ENCODE data around the gene TMEM87B. TPM values are rescaled to one million over a fixed set of nuclear protein-coding genes. Genes with fewer than 3 reads are reported as not detected.

The TMEM87B gene
- total RNA-seq, 4 donors from 2014 or later: 21.9 to 74.5 (median 60.7) TPM

DNA sequence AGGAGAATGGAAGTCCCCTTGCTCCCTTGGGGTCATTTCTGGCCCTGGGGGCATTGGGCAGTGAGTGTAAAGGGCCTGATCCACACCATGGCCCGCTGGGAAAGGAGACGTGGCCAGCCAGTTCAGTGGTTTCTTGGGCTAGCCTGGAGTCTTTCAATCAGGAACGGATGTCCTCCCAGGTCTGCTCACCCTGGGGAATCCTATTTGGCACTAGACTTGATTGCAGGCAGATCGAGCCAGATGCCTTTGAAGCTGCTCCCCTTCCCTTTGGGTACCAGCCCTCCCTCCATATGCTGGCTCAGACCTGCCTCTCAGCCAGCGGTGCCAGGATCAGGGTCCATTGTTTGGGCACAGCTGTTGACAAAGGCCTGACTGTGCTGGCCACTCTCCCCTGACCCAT, 94.1 kb downstream of the TMEM87B start:
- WGBS, 2 donors (ENCODE audit: low coverage in 1 of 2): 86% methylated on average over 5 of the region's 5 CpGs; no CpG with 5 or more reads in 1 of the 2 donors
- in situ Hi-C loops (cut with MboI; ENCODE audit: low pct_ligation_motif_present in 1 of 4, low pct_unique_long_range_greater_than_20kb in 1 of 4, low sequenced_read_pairs in 3 of 4): no loop called here
- H3K4me3 ChIP-seq: no peak overlapping the region

DNA sequence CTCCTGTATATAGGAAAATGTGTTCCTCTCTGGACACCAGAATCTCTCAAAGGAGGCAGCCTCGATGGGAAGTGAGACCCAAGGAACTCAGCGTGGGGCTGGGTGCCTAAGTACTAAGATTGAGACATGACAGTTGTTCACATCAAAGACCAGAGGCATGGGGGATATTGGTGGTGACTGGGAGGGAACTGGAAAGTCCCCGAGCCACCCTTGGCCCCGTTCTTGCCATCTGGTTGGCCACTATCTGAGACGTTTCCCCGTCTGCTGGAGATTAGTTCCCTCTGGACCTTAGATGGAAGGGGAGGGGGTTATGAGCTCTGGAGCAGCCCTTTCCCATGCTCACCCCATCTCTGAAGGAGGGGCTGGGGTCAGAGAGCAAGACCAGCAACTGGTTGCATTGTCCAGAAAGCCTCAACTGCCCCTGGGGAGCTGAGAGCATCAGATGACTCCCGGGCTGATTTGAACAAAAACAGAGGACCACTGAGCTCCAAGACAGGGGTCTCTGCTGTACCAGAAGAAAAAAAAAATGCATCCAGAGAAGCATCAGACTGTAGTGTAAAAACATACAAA, 94.9 kb downstream of the TMEM87B start:
- H3K4me1 ChIP-seq: no peaks in the 10 kb centered on the region
- no peaks in the 10 kb centered on the region for H3K36me3 ChIP-seq
- no peak for DNase-seq
- no peak for TF ChIP-seq EP300 (IDR thresholded peaks at IDR 0.05; ENCODE audit: low read depth)
- TF ChIP-seq POLR2A (IDR thresholded peaks at IDR 0.05): no peak
- TF ChIP-seq POLR2AphosphoS5 (IDR thresholded peaks at IDR 0.05): no peak
- TF ChIP-seq, protein P1, sequence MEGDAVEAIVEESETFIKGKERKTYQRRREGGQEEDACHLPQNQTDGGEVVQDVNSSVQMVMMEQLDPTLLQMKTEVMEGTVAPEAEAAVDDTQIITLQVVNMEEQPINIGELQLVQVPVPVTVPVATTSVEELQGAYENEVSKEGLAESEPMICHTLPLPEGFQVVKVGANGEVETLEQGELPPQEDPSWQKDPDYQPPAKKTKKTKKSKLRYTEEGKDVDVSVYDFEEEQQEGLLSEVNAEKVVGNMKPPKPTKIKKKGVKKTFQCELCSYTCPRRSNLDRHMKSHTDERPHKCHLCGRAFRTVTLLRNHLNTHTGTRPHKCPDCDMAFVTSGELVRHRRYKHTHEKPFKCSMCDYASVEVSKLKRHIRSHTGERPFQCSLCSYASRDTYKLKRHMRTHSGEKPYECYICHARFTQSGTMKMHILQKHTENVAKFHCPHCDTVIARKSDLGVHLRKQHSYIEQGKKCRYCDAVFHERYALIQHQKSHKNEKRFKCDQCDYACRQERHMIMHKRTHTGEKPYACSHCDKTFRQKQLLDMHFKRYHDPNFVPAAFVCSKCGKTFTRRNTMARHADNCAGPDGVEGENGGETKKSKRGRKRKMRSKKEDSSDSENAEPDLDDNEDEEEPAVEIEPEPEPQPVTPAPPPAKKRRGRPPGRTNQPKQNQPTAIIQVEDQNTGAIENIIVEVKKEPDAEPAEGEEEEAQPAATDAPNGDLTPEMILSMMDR (IDR thresholded peaks at IDR 0.05): no peak
- H3K4me3 ChIP-seq: no peak overlapping the region
- no peaks in the 10 kb centered on the region for H3K9me3 ChIP-seq
- no peak overlapping the region for H3K27ac ChIP-seq
- WGBS, 2 donors (ENCODE audit: low coverage in 1 of 2): 80 to 100% methylated on average over 2 to 7 of the region's 7 CpGs
- no peaks in the 10 kb centered on the region for H3K27me3 ChIP-seq
- intact Hi-C loops (cut with DNase I; ENCODE audit: low total_unique reads) (no loop called here), in situ Hi-C loops (cut with MboI; ENCODE audit: low pct_ligation_motif_present in 1 of 4, low pct_unique_long_range_greater_than_20kb in 1 of 4, low sequenced_read_pairs in 3 of 4) (no loop called here)

More for the DNA sequence above, 94.1 kb downstream of the TMEM87B start:
- no peaks in the 10 kb centered on the region for H3K9me3 ChIP-seq
- intact Hi-C loops (cut with DNase I; ENCODE audit: low total_unique reads): no loop called here
- no peak for DNase-seq
- H3K27me3 ChIP-seq: no peaks in the 10 kb centered on the region
- TF ChIP-seq POLR2A (IDR thresholded peaks at IDR 0.05): no peak
- TF ChIP-seq POLR2AphosphoS5 (IDR thresholded peaks at IDR 0.05): no peak
- TF ChIP-seq, protein P1 (IDR thresholded peaks at IDR 0.05): no peak
- TF ChIP-seq EP300 (IDR thresholded peaks at IDR 0.05; ENCODE audit: low read depth): no peak
- H3K27ac ChIP-seq: no peak overlapping the region
- no peaks in the 10 kb centered on the region for H3K4me1 ChIP-seq
- no peaks in the 10 kb centered on the region for H3K36me3 ChIP-seq

DNA sequence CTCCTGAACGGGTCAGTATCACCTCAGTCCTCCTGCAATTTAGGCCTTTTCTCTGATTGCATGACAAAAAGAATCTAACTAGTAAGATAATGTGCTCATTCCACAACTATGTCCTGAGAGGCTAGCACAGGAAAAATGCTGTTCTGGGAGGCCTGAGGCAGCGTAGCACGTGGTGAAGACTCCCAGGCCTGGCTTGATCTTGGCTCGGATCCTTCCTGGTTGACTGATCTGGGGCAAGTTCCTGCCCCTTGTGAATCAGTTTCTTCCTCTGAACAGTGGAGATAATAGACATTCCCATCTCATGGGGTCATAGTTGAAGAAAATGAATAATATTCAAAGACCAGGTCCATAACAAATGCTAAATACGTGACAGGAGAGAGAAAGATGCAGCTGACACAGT, 95.4 kb downstream of the TMEM87B start:
- intact Hi-C loops (cut with DNase I; ENCODE audit: low total_unique reads) (no loop called here), in situ Hi-C loops (cut with MboI; ENCODE audit: low pct_ligation_motif_present in 1 of 4, low pct_unique_long_range_greater_than_20kb in 1 of 4, low sequenced_read_pairs in 3 of 4) (no loop called here)
- H3K36me3 ChIP-seq: no peaks in the 10 kb centered on the region
- no peak for TF ChIP-seq POLR2A (IDR thresholded peaks at IDR 0.05)
- no peak for TF ChIP-seq POLR2AphosphoS5 (IDR thresholded peaks at IDR 0.05)
- TF ChIP-seq EP300 (IDR thresholded peaks at IDR 0.05; ENCODE audit: low read depth): no peak
- TF ChIP-seq, protein P1 (IDR thresholded peaks at IDR 0.05): no peak
- no peak overlapping the region for H3K4me3 ChIP-seq
- 75 to 78% methylated on average over 2 to 5 of the region's 5 CpGs for WGBS, 2 donors (ENCODE audit: low coverage in 1 of 2)
- H3K4me1 ChIP-seq: no peaks in the 10 kb centered on the region
- H3K9me3 ChIP-seq: no peaks in the 10 kb centered on the region
- no peak for DNase-seq
- no peaks in the 10 kb centered on the region for H3K27me3 ChIP-seq
- H3K27ac ChIP-seq: no peak overlapping the region

DNA sequence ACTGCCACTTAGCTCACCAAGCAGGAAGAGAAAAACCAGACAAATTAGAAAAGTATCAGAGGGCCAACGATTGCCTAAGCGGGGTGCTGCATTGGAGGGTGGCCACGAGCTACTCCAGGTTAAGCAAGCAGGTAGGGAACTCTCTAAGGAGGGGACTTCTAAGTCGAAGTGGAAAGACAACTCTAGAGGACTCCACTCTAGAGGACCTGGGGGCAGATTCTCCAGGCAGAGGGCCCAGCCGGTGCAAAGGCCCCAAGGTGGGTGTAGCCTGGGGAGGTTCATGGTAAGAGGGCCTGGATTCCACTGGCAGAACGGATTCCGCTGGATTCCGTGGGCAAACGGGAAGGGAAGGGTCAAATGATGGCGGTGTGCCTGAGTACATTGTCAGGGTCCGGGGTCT, 95.8 kb downstream of the TMEM87B start:
- in situ Hi-C loops (cut with MboI; ENCODE audit: low pct_ligation_motif_present in 1 of 4, low pct_unique_long_range_greater_than_20kb in 1 of 4, low sequenced_read_pairs in 3 of 4) (no loop called here), intact Hi-C loops (cut with DNase I; ENCODE audit: low total_unique reads) (no loop called here)
- Histone ChIP-seq H3K4me1 (no peaks in the 10 kb centered on the region), H3K36me3 (no peaks in the 10 kb centered on the region), H3K9me3 (no peaks in the 10 kb centered on the region), H3K27ac (no peak overlapping the region), H3K27me3 (no peaks in the 10 kb centered on the region), H3K4me3 (no peak overlapping the region)
- 66 to 91% methylated on average over 3 to 11 of the region's 11 CpGs for WGBS, 2 donors (ENCODE audit: low coverage in 1 of 2)
- TF ChIP-seq POLR2AphosphoS5 (IDR thresholded peaks at IDR 0.05) (no peak), EP300 (IDR thresholded peaks at IDR 0.05; ENCODE audit: low read depth) (no peak)
- TF ChIP-seq, protein P1 (IDR thresholded peaks at IDR 0.05): no peak
- DNase-seq: no peak

All from transverse colon (tissue), 4 donors.